Embryonic facial prominence (tissue), 1 donor: Measurements from ENCODE around the gene TPCN1.

Experiments
- DNase-seq: peaks from one replicate; pipeline ENCODE4 v3.0.0-alpha.2; 2016; ENCODE audit errors: extremely low spot score

The TPCN1 gene

DNA sequence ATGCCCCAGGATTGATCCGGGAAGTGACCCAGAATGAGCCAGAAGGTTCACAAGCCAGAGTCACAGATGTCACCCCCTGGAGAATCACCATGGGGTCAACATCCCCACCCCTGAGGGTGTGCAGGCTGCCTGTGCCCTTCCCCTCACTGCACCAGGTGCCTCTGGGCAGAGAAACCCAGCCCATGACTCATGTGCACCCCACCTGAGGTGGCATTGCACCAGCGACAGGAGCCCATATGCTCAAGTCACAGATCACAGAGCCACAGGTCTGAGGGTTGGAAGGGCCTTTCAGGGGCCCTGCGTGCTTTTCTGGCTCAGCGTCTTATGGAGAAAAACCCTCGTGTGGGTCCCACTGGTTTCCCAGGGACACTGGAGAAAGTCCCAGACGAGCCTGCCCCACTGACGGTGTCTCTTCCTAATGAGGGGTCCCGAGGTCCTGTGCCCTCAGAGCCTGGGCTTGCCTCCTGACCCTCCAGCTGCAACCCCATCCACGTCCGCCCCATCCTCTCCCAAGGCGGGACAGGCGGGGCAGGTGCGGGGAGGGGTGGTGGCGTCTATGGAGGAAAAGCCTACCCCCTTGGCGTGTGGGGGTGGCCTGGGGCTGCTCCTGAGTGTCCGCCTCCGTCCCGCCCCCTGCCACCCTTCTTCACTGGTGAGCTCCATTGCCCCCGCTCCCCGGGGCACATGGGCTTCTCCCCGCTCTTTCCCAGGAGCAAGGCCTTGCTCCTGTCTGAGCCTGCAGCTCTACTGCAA lies 66.1 kb downstream of the TPCN1 start:
- no peak for DNase-seq

- no peak for DNase-seq
These were observed 66.6 kb downstream of the TPCN1 start for GRCh38 chr12:113287899-113288282.

DNA sequence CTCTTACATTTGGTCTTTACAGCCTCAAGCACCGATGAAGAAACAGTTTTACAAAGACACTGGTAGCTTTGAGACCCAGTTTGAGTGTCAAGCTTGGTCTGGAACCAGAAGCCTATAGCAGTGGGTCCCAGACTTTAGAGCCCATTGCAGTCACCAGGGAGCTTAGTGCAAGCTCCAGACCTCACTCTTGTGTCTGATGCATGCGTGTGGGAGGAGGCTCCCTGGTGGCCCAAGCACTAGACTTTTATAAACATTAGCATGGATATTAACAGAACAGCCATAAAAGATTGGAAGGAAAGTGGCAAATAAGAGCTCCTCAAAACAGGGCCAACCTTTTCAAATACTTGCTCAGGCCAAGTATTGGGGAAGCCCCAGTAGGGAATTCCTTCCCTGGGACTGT lies 68.1 kb downstream of the TPCN1 start:
- no peak for DNase-seq

- DNase-seq: no peak
These were observed 69.2 kb downstream of the TPCN1 start for GRCh38 chr12:113290506-113290905.

- no peak for DNase-seq
These were observed 70.3 kb downstream of the TPCN1 start for GRCh38 chr12:113291586-113291985.

- no peak for DNase-seq
These were observed 70.8 kb downstream of the TPCN1 start for GRCh38 chr12:113292091-113292490.

DNA sequence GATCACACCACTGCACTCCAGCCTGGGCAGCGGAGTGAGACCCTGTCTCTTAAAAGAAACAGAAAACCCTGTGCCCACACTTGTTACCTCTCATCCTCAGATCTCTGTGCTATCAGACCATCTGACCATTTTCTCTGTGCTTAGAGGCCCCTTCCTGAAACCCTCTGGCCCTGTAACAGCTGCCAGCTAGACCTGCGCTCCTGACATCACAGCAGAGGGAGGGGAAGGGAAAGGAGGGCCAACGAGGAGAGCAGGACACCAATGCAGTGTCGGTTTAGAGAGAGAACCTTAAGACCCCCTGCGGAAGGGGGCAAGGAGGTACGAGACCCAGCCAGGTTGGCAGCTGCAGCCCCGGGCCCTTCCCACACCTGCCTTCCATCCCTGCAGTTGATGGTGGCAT lies 71.3 kb downstream of the TPCN1 start:
- DNase-seq: no peak

GRCh38 chr12:113293100-113293499 lies 71.8 kb downstream of the TPCN1 start:
- no peak for DNase-seq

DNA sequence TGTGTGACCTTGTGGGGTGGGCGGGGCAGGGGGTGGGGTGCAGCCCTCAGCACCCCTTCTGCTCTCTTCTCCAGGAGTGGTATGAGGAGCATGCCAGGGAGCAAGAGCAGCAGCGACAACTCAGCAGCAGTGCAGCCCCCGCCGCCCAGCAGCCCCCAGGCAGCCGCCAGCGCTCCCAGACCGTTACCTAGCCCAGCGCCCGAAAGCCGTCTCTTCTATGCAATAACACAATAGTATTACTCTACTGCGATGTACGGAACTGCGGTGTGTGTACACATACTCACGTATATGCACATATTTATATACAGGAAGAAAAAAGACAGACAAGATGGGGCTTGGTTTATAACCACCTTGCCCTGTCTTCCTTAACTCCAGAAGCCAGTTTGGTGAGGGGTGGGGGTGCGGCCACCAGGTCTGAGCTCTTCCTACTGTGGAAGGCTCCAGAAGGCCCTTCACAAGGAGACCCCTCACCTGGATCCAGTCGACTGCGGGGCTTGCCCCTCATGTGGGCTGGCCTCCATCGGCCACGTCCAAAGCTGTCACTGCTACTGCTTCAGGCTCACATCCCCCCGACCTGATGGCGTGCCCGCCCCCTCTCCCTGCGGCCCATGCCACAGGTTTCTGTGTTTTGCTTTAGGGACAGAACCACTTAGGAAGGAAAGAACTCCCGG lies 74.8 kb downstream of the TPCN1 start:
- no peak for DNase-seq

DNA sequence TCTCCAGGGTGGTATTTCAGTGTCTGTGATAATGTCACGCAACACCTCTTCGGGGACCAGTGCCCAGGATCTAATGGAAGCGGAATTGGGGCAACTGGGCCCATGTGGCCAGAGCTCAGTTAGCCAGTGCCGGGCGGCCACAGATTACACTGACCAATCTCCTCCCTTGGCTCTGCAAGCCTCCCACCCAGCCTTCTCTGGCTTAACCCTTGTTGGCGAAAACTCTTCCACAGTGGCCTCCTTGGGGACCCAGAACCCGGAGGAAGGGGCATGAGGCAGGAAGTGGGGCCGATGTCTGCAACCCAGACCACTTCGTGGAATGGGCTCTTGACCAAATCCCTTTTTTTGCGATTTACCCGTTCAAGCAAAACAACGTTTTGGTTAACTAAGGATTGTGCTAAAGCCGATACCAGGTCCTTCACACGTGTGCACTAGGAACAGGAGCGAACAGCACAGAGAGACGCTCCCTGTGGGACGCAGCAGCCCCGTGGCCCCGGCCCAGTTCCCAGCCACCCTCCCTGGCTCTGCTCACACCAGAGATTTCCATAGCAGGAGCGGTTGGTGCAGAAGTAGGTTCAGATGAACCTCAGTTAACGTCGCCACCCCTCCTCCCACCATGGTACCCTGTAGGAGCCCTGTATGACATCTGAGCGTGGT lies 75.4 kb downstream of the TPCN1 start:
- no peak for DNase-seq

DNA sequence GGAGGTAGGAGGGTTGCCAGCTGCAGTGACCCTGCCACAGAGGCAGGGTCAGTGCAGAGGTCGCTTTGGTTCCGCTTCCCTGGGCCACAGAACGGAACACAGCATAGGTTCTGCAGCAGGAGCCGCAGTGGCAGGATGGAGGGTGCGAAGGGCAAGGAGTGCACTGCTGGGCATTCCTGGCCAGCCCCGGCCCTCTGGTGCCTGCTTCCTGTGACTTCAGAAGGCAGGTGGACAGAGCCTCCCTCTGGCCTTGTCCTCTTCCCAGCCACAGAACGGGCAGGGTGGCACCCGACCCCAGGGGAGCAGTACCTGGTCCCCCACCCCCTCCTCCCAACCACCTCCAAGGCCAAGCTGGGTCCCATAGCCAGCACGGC lies 75.9 kb downstream of the TPCN1 start:
- no peak for DNase-seq

- no peak for DNase-seq
These were observed 76.6 kb downstream of the TPCN1 start for GRCh38 chr12:113297621-113298471.

- DNase-seq: no peak
These were observed 77.2 kb downstream of the TPCN1 start for GRCh38 chr12:113298472-113298817.

DNA sequence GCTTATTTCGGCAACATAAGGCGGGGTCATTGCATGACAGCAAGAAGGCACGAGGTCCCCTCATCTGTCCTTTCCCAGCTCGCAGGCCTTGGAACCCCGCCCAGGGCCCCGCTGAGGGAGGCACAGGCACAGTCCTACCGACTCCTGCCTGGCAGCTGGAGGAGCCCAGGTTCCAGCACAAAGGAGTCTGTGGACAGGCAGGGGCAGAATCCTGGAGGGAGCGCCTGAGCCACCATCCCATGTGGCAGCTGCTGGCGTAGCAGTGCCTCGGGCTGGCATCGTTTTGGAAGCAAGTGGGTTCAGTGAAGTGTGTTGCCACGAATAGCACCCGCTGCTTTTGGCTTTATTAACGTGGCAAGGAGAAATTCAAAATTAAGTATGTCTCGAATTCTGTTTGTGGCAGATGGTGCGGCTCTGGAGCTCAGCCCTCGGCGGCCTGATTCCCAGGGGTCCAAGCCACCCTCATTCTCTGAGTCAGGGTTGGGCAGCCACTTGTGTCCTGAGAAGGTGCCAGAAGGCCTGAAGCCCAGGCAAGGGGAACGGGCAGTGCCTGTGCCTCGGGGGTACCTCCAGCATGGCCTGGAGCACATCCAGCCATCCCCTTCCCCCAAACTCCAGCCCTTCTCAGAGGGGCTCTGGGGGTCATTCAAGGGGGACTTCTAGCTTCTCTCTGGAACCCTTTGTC lies 77.7 kb downstream of the TPCN1 start:
- no peak for DNase-seq

GRCh38 chr12:113299619-113300237 lies 78.5 kb downstream of the TPCN1 start:
- no peak for DNase-seq

DNA sequence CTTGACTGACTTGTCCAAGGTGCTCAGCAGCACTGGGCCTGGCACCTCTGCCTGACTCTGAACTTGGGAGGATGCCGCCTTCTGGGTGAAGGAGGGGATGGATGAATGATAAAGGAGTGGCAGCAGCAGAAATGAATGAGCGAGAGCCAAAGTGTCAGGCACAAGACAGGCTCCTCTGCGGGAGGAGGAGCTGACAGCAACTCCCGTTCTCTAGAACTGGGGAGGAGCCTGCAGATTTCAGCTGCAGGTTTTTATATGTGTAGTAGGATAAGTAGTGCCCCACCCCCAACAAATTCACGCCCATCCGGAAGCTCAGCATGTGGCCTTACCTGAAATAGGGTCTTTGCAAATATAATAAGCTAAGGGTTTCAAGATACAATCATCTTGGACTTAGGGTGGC lies 80.5 kb downstream of the TPCN1 start:
- DNase-seq: no peak

DNA sequence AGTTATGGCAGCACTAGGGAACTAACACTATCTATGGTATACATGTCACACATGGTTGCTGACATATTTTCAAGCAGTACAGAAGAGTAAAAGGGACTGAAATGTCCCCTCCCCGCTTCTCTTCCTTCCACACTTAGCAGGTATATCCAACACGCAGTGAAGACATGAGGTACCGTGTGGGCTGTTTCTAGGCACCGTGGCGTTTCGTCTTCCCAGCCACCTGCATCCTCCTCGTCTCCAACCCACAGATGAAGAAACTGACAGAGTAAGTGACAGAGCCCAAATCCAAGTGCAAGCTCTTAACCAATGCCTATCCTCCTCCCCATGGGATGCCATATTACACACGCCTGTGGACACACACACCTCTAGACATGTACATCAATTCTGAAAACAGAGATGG lies 81.2 kb downstream of the TPCN1 start:
- no peak for DNase-seq

GRCh38 chr12:113302886-113303640 lies 81.8 kb downstream of the TPCN1 start:
- DNase-seq: no peak

GRCh38 chr12:113305281-113305856 lies 84.1 kb downstream of the TPCN1 start:
- no peak for DNase-seq

GRCh38 chr12:113306382-113306781 lies 85.1 kb downstream of the TPCN1 start:
- no peak for DNase-seq
